HepG2 (cell line): ENCODE data around the gene LRRC17. TPM values are rescaled to one million over a fixed set of nuclear protein-coding genes. Genes with fewer than 3 reads are reported as not detected.

Experiments
- AGO1 ChIP-seq: fragments of 200-400 bp; formaldehyde crosslinking; IDR thresholded peaks from 2 replicates; pipeline ENCODE4 v1.6.1; 2017; ENCODE audit warnings: mild to moderate bottlenecking, low read depth, low read length, moderate library complexity; ENCODE audit not compliant: poor library complexity, severe bottlenecking
- BRCA1 ChIP-seq: sonication (generic); formaldehyde crosslinking; IDR thresholded peaks from 2 replicates; pipeline ENCODE4 v1.4.0; 2020; ENCODE audit warnings: missing genetic modification reagents
- HNF4A ChIP-seq: sonication (generic); formaldehyde crosslinking; IDR thresholded peaks from 2 replicates; pipeline ENCODE4 v1.4.0; 2020; ENCODE audit warnings: missing genetic modification reagents
- NFKB2 ChIP-seq: sonication (generic); formaldehyde crosslinking; IDR thresholded peaks from 2 replicates; pipeline ENCODE4 v1.4.0; 2020; ENCODE audit warnings: missing genetic modification reagents, borderline replicate concordance
- PCBP1 ChIP-seq: fragments of 200-400 bp; formaldehyde crosslinking; IDR thresholded peaks from 2 replicates; pipeline ENCODE4 v1.6.1; 2017; ENCODE audit warnings: mild to moderate bottlenecking, low read depth, low read length, borderline replicate concordance
- POGZ ChIP-seq: sonication (generic); formaldehyde crosslinking; IDR thresholded peaks from 2 replicates; pipeline ENCODE4 v1.4.0; 2020; ENCODE audit warnings: mild to moderate bottlenecking, missing genetic modification reagents
- RAD21 ChIP-seq: fragments of 450-650 bp; formaldehyde crosslinking; IDR thresholded peaks from 2 replicates; pipeline ENCODE4 v1.5.0; 2020; ENCODE audit warnings: mild to moderate bottlenecking
- RBFOX2 ChIP-seq: fragments of 200-400 bp; formaldehyde crosslinking; IDR thresholded peaks from 2 replicates; pipeline ENCODE4 v1.6.1; 2017; ENCODE audit warnings: low read depth, mild to moderate bottlenecking, low read length
- YEATS2 ChIP-seq: sonication (generic); formaldehyde crosslinking; IDR thresholded peaks from 2 replicates; pipeline ENCODE4 v1.4.0; 2020; ENCODE audit warnings: missing genetic modification reagents, borderline replicate concordance
- YEATS4 ChIP-seq: sonication (generic); formaldehyde crosslinking; IDR thresholded peaks from 2 replicates; pipeline ENCODE4 v1.4.0; 2020; ENCODE audit warnings: missing genetic modification reagents, borderline replicate concordance
- ZFP36L2 ChIP-seq: sonication (generic); formaldehyde crosslinking; IDR thresholded peaks from 2 replicates; pipeline ENCODE4 v1.4.0; 2020; ENCODE audit warnings: missing genetic modification reagents
- ZNF781 ChIP-seq: sonication (generic); formaldehyde crosslinking; IDR thresholded peaks from 2 replicates; pipeline ENCODE4 v1.5.1; 2020; ENCODE audit warnings: borderline replicate concordance, mild to moderate bottlenecking, missing genetic modification reagents; ENCODE audit errors: not compliant biosample characterization
- polyA plus RNA-seq, 8 experiments: library from polyadenylated mRNA; depleted of rRNA in 3 of 8; stranded (reverse) in 7 of 8; unstranded in 1 of 8; fragments of >200 nt; fragmentation: Illumina TruSeq in 4 of 8; extraction: Trizol in 4 of 8; gene quantifications; 2 replicates each; pipeline versions ENCODE4 v1.2.1 to v1.2.3, GENCODE V29; 2011 to 2016; ENCODE audit warnings: low read depth in 4 of 8, missing spikeins in 1 of 8, mixed read lengths in 1 of 8; ENCODE audit not compliant: insufficient read depth in 1 of 8
- total RNA-seq, 5 experiments: library from RNA; depleted of rRNA; stranded (reverse); fragments of >200 nt; fragmentation: Illumina TruSeq; extraction: Trizol; gene quantifications; 2 replicates each; pipeline ENCODE4 v1.2.3, GENCODE V29; 2016; ENCODE audit warnings: low read depth in 1 of 5
- TF ChIP-seq, protein P1 (sequence below): sonication (generic); formaldehyde crosslinking; IDR thresholded peaks from 2 replicates; pipeline ENCODE4 v1.5.0; 2020; ENCODE audit warnings: mild to moderate bottlenecking, missing genetic modification reagents, borderline replicate concordance
- TF ChIP-seq, protein P2 (sequence below): IDR thresholded peaks from 2 replicates; pipeline ENCODE4 v1.6.1; 2016; ENCODE audit warnings: low read depth, missing genetic modification reagents, missing compliant biosample characterization
- TF ChIP-seq, protein P3 (sequence below): IDR thresholded peaks from 2 replicates; pipeline ENCODE4 v1.6.1; 2012; ENCODE audit warnings: low read length, improper control_type of control experiment
- TF ChIP-seq, protein P4 (sequence below): IDR thresholded peaks from 2 replicates; pipeline ENCODE4 v1.6.1; 2016; ENCODE audit warnings: low read depth, borderline replicate concordance

Gene LRRC17
- total and polyA plus RNA-seq, 2 of the 13 experiments (the other 11 are each of a cell fraction or from before 2014, with no cell fraction given), result 0.20 to 0.66 TPM

DNA sequence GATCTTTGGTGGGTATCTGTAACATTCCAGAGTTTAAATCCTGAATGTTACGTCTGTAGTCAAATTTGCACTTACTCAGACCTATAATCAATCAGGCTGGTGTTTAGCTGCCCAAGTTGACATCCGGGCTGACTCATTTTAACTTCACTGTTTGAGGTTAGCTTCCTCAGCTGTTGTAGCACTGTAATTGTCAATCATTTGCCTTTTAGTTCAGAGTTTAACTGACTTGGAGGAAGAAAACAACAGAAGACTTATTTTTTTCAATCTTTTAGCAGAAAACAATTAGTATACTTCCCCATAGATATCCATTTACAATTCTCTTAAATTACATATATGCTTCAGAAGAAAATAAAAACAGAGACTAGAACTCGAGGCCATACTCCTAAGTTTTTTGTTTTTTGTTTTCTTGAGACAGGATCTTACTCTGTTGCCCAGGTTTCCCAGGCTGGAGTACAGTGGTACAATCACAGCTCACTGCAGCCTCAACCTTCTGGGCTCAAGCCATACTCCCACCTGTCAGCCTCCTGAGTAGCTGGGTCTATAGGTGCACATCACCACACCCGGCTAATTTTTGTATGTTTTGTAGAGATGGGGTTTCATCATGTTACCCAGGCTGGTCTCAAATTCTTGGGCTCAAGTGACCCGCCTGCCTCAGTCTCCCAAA, 38.5 kb upstream of the LRRC17 start (continued):
- TF ChIP-seq POGZ (CRISPR knock-in tag) (0 out of 2 replicates have a peak, but pooled peaks have one; percentile 23), HNF4A (CRISPR knock-in tag) (peak; percentile 18; the same call in 1 of the 2 replicates), ZFP36L2 (CRISPR knock-in tag) (no peak), BRCA1 (CRISPR knock-in tag) (no peak), RAD21 (CRISPR knock-in tag) (no peak), YEATS2 (no peak), YEATS4 (no peak), NFKB2 (no peak), ZNF781 (CRISPR knock-in tag) (no peak), PCBP1 (no peak), AGO1 (no peak), RBFOX2 (no peak)
- TF ChIP-seq, protein P1, sequence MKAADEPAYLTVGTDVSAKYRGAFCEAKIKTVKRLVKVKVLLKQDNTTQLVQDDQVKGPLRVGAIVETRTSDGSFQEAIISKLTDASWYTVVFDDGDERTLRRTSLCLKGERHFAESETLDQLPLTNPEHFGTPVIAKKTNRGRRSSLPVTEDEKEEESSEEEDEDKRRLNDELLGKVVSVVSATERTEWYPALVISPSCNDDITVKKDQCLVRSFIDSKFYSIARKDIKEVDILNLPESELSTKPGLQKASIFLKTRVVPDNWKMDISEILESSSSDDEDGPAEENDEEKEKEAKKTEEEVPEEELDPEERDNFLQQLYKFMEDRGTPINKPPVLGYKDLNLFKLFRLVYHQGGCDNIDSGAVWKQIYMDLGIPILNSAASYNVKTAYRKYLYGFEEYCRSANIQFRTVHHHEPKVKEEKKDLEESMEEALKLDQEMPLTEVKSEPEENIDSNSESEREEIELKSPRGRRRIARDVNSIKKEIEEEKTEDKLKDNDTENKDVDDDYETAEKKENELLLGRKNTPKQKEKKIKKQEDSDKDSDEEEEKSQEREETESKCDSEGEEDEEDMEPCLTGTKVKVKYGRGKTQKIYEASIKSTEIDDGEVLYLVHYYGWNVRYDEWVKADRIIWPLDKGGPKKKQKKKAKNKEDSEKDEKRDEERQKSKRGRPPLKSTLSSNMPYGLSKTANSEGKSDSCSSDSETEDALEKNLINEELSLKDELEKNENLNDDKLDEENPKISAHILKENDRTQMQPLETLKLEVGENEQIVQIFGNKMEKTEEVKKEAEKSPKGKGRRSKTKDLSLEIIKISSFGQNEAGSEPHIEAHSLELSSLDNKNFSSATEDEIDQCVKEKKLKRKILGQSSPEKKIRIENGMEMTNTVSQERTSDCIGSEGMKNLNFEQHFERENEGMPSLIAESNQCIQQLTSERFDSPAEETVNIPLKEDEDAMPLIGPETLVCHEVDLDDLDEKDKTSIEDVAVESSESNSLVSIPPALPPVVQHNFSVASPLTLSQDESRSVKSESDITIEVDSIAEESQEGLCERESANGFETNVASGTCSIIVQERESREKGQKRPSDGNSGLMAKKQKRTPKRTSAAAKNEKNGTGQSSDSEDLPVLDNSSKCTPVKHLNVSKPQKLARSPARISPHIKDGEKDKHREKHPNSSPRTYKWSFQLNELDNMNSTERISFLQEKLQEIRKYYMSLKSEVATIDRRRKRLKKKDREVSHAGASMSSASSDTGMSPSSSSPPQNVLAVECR (CRISPR knock-in tag), result no peak
- TF ChIP-seq, protein P2, sequence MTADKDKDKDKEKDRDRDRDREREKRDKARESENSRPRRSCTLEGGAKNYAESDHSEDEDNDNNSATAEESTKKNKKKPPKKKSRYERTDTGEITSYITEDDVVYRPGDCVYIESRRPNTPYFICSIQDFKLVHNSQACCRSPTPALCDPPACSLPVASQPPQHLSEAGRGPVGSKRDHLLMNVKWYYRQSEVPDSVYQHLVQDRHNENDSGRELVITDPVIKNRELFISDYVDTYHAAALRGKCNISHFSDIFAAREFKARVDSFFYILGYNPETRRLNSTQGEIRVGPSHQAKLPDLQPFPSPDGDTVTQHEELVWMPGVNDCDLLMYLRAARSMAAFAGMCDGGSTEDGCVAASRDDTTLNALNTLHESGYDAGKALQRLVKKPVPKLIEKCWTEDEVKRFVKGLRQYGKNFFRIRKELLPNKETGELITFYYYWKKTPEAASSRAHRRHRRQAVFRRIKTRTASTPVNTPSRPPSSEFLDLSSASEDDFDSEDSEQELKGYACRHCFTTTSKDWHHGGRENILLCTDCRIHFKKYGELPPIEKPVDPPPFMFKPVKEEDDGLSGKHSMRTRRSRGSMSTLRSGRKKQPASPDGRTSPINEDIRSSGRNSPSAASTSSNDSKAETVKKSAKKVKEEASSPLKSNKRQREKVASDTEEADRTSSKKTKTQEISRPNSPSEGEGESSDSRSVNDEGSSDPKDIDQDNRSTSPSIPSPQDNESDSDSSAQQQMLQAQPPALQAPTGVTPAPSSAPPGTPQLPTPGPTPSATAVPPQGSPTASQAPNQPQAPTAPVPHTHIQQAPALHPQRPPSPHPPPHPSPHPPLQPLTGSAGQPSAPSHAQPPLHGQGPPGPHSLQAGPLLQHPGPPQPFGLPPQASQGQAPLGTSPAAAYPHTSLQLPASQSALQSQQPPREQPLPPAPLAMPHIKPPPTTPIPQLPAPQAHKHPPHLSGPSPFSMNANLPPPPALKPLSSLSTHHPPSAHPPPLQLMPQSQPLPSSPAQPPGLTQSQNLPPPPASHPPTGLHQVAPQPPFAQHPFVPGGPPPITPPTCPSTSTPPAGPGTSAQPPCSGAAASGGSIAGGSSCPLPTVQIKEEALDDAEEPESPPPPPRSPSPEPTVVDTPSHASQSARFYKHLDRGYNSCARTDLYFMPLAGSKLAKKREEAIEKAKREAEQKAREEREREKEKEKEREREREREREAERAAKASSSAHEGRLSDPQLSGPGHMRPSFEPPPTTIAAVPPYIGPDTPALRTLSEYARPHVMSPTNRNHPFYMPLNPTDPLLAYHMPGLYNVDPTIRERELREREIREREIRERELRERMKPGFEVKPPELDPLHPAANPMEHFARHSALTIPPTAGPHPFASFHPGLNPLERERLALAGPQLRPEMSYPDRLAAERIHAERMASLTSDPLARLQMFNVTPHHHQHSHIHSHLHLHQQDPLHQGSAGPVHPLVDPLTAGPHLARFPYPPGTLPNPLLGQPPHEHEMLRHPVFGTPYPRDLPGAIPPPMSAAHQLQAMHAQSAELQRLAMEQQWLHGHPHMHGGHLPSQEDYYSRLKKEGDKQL, result no peak
- TF ChIP-seq, protein P3, sequence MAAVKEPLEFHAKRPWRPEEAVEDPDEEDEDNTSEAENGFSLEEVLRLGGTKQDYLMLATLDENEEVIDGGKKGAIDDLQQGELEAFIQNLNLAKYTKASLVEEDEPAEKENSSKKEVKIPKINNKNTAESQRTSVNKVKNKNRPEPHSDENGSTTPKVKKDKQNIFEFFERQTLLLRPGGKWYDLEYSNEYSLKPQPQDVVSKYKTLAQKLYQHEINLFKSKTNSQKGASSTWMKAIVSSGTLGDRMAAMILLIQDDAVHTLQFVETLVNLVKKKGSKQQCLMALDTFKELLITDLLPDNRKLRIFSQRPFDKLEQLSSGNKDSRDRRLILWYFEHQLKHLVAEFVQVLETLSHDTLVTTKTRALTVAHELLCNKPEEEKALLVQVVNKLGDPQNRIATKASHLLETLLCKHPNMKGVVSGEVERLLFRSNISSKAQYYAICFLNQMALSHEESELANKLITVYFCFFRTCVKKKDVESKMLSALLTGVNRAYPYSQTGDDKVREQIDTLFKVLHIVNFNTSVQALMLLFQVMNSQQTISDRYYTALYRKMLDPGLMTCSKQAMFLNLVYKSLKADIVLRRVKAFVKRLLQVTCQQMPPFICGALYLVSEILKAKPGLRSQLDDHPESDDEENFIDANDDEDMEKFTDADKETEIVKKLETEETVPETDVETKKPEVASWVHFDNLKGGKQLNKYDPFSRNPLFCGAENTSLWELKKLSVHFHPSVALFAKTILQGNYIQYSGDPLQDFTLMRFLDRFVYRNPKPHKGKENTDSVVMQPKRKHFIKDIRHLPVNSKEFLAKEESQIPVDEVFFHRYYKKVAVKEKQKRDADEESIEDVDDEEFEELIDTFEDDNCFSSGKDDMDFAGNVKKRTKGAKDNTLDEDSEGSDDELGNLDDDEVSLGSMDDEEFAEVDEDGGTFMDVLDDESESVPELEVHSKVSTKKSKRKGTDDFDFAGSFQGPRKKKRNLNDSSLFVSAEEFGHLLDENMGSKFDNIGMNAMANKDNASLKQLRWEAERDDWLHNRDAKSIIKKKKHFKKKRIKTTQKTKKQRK, result no peak
- TF ChIP-seq, protein P4, sequence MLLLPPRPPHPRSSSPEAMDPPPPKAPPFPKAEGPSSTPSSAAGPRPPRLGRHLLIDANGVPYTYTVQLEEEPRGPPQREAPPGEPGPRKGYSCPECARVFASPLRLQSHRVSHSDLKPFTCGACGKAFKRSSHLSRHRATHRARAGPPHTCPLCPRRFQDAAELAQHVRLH, result no peak
